ENCODE results near the gene TMEM74B. TPM values are rescaled to one million over a fixed set of nuclear protein-coding genes. Genes with fewer than 3 reads are reported as not detected.

TMEM74B gene
- total and polyA plus RNA-seq, 2 donors: 0.42 to 0.53 TPM

DNA sequence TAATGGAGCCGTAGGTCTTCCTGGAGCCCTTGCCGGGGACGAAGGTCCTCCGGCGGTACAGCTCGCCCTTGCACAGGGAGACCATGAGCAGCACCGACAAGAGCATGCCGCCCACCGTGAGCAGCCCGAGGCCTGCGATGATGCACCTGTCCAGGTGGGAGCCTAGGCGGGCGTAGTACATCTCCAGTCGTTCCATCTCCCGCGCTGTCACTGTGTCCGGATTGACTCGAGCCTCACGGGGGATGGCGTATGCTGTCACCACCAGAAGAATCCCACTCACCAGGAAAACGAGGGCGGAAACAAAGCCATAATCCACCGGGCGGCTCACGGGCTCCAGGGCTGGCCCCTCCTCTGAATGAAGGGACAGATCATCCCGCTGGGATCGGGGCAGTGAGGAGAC is 3.8 kb downstream of the TMEM74B start:
- no peak for DNase-seq (ENCODE audit: extremely low spot score)
- Histone ChIP-seq H3K36me3 (ENCODE audit: insufficient read depth) (no peaks in the 10 kb centered on the region), H3K27ac (ENCODE audit: low read depth) (no peak overlapping the region), H3K4me3 (ENCODE audit: low read depth, low read length) (no peak overlapping the region), H3K4me1 (ENCODE audit: insufficient read depth) (peaks cover 1% of the 10 kb centered on the region)
- WGBS: 93% methylated on average over 27 of the region's 27 CpGs

DNA sequence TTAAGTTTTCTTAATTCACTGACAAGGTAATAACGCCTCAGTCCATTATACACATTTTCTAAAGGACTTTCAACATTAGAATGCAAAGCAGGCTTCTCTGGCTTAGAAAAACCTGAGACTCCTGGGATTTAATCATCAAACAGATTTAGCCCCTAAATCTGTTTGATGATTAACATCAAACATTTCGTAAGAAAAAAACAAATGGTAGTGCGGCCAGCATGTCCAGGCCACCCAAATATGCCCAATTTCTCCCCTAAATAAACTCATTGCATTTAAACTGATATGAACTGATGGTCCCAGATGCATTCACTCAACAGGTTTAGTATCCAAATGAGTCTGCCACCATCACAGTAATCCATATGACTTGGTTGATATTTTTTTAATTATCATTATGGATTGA is 6.2 kb downstream of the TMEM74B start:
- 89% methylated on average over 3 of the region's 3 CpGs for WGBS
- Histone ChIP-seq H3K4me3 (ENCODE audit: low read depth, low read length) (no peak overlapping the region), H3K36me3 (ENCODE audit: insufficient read depth) (no peaks in the 10 kb centered on the region), H3K27ac (ENCODE audit: low read depth) (no peak overlapping the region), H3K4me1 (ENCODE audit: insufficient read depth) (no peaks in the 10 kb centered on the region)
- no peak for DNase-seq (ENCODE audit: extremely low spot score)

DNA sequence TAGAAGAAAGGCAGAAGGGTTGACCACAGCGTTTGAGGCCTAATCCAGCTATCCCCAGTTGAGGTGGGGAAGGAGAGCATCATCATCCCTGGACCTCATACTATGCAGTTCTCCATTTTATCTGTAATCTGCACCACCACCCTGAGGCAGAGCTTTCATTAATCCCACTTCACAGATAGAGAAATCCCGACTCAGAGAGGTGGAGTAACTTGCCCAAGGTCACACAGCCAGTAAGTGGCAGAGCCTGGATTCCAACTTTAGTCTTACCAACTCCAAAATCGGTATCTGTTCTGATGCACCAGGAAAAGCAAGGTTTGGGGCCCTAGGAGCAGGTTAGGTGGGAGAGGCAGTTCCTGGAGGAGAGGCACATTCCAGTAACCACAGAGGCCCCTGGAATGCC is 6.7 kb downstream of the TMEM74B start:
- DNase-seq (ENCODE audit: extremely low spot score): no peak
- Histone ChIP-seq H3K4me1 (ENCODE audit: insufficient read depth) (no peaks in the 10 kb centered on the region), H3K27ac (ENCODE audit: low read depth) (no peak overlapping the region), H3K36me3 (ENCODE audit: insufficient read depth) (no peaks in the 10 kb centered on the region), H3K4me3 (ENCODE audit: low read depth, low read length) (no peak overlapping the region)
- 73% methylated on average over 3 of the region's 3 CpGs for WGBS

DNA sequence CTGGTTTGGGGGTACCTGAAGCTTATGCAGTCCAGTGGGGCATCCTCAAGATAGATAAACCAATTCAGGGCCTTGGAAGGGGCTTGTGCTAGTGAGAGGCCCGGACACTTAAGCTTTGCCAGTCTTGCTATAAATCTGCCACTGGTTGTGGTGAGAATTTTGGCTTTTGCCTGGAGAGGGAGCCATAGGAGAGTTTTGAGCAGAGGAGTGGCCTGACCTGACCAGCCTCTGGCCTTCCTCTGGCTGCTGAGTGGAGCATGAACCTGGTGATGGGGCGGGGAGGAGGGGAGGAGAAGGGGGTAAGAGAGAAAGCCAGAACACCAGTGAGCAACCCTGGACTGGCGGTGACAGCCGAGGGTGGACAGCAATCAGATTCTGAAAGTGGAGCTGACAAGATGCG is 7.1 kb downstream of the TMEM74B start:
- no peak overlapping the region for H3K4me3 ChIP-seq (ENCODE audit: low read depth, low read length)
- 71% methylated on average over 5 of the region's 5 CpGs for WGBS
- no peak overlapping the region for H3K27ac ChIP-seq (ENCODE audit: low read depth)
- DNase-seq (ENCODE audit: extremely low spot score): no peak
- H3K36me3 ChIP-seq (ENCODE audit: insufficient read depth): no peaks in the 10 kb centered on the region
- no peaks in the 10 kb centered on the region for H3K4me1 ChIP-seq (ENCODE audit: insufficient read depth)

DNA sequence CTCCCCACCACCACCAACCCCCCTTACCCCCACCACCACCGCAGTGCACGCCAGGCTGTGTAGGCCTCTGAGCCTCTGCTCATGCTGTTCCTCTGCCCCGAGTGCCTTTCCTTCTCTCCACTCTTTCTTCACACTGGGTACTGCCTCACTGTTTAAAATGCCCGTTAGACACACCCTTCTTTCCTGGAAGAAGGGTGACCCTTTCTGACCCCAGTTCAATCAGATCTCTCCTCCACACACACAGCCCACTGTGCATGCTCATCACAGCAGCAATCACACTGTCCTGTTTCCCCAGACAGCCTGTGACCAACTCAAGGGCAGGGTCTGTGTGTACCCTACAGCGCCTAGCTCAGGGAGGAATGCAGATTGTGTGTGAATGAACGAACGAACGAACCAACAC is 10.0 kb downstream of the TMEM74B start:
- no peak overlapping the region for H3K4me3 ChIP-seq (ENCODE audit: low read depth, low read length)
- no peaks in the 10 kb centered on the region for H3K4me1 ChIP-seq (ENCODE audit: insufficient read depth)
- H3K36me3 ChIP-seq (ENCODE audit: insufficient read depth): peaks cover 2% of the 10 kb centered on the region
- 86% methylated on average over 8 of the region's 8 CpGs for WGBS
- no peak for DNase-seq (ENCODE audit: extremely low spot score)
- H3K27ac ChIP-seq (ENCODE audit: low read depth): no peak overlapping the region

DNA sequence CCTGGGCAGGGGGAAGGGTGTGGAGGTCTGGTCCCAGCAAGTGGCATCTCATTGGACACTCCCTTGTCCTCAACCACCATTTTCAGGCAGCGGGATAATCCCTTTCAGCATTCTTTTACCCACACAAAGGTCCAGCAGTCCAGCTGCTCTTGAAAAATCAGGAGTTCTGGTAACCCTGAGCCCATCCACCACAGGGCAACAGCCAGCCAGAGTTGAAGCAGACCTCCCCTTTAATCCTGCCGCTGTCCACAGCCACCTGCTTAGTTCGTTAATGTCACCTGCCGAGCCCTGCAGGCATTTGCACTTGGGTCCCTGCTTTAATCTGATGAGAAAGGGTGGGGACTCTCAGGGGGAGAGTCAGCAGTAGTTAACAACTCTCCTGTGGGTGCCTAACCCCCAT is 11.1 kb downstream of the TMEM74B start:
- H3K4me3 ChIP-seq (ENCODE audit: low read depth, low read length): no peak overlapping the region
- H3K27ac ChIP-seq (ENCODE audit: low read depth): no peak overlapping the region
- H3K4me1 ChIP-seq (ENCODE audit: insufficient read depth): no peaks in the 10 kb centered on the region
- H3K36me3 ChIP-seq (ENCODE audit: insufficient read depth): peaks cover 2% of the 10 kb centered on the region
- no peak for DNase-seq (ENCODE audit: extremely low spot score)
- WGBS: 75% methylated on average over 4 of the region's 4 CpGs

DNA sequence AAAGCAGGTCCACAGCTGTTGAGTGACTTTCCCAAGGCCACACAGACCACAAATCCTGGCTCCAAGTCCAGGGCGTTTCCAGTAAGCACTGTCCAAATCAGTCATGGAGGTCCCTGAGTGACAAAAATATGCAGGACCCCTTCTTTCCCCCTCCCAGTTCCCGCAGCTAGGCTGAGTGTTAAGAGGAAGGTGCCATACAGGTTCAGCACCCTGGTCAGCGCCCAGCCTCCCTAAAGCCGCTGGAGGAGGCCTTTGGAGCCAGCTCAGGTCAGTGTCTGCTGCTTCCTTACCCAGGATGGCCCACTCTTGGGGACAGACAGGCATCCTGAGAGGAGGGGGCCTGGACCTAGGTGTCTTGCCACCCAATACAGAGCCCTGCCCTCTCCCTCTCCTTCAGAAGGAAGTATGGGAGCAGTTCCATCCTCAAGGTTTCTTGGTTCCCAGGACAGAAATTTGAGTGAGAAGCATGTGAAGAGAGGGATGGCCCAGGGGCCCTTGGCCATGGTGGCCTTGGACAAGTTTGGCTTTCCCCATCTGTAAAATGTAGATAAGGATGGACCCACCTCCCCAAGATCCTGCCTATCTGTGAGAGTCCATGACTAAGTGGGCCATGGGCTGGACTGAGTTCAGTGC is 13.2 kb downstream of the TMEM74B start:
- H3K4me1 ChIP-seq (ENCODE audit: insufficient read depth): no peaks in the 10 kb centered on the region
- H3K36me3 ChIP-seq (ENCODE audit: insufficient read depth): peaks cover 2% of the 10 kb centered on the region
- no peak for DNase-seq (ENCODE audit: extremely low spot score)
- H3K27ac ChIP-seq (ENCODE audit: low read depth): no peak overlapping the region
- H3K4me3 ChIP-seq (ENCODE audit: low read depth, low read length): no peak overlapping the region
- WGBS: 48% methylated on average over 4 of the region's 4 CpGs

DNA sequence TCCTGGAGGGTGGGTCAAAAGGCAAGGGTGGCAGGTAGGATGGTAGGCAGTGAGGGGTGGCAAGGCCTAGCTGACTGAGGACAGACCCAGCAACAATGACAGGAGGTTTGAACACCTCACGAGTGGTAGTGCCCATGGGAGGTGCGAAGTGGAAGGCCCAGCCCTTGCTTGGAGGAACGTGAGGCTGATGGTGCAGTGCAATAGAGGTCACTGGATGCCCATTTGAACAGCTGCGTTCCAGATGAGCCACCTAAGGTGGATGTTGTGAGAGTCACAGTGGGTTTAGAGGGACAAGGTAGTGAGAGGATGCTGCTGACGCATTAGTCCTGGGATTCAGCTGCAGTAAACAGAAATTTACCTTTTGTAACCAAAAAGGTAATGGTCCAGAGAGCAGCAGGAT is 15.6 kb downstream of the TMEM74B start:
- WGBS: 95% methylated on average over 5 of the region's 5 CpGs
- Histone ChIP-seq H3K4me3 (ENCODE audit: low read depth, low read length) (no peak overlapping the region), H3K36me3 (ENCODE audit: insufficient read depth) (peaks cover 9% of the 10 kb centered on the region), H3K4me1 (ENCODE audit: insufficient read depth) (no peaks in the 10 kb centered on the region), H3K27ac (ENCODE audit: low read depth) (no peak overlapping the region)
- DNase-seq (ENCODE audit: extremely low spot score): no peak

DNA sequence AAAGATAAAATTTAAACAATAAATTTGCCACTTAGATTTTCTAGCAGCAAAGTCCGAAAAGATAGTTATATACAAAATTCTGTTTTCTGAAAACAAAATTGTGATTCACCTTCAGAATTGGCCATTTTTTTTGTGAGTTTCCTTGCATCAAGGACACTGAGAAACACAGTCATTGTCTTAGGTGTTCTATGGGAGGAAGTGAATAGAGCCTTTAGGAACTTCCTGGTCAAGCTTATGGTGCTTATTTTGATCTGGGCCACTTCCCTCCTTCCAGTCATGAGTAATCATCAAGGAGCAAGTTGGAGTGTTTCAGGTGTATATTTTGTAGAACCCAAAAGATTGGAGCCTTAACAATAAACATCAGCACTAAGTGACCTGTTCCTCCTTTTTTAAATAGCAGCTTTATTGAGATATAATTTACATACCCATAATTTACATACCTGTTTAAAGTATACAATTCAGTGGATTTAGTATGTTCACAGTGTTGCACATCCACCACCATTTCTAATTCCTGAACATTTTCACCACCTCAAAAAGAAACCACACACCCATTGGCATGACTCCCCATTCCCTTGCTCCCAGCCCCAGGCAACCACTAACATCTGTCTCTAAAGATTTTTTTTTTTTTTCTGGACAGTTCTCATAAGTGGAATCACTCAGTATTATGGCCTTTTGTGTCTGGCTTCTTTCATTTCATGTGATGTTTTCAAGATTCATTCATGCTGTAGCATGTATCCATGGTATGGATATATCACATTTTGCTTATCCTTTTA is 17.6 kb downstream of the TMEM74B start:
- no peak overlapping the region for H3K4me3 ChIP-seq (ENCODE audit: low read depth, low read length)
- no peak overlapping the region for H3K27ac ChIP-seq (ENCODE audit: low read depth)
- H3K36me3 ChIP-seq (ENCODE audit: insufficient read depth): peaks cover 13% of the 10 kb centered on the region
- no peaks in the 10 kb centered on the region for H3K4me1 ChIP-seq (ENCODE audit: insufficient read depth)
- WGBS: 89% methylated on average over 1 of the region's 1 CpG
- no peak for DNase-seq (ENCODE audit: extremely low spot score)

DNA sequence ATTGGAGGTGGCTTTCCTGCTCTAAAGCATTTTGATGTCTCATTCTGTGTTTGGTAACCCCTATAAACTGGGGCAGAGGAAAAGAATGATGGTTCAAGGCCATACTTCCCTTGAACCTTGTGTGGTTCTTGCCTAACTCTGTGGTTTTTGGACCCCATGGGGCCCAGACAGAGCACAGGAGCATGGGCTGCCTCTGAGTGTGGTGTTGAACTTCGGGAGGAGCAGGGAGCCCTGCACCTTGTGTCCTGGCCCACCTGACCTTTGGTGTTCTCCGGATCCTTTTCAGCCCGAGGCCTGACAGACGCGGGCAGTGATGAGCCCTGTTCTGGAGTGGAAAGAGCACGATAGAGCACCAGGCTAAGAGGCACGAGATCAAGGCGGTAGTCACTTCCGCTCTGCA is 18.8 kb downstream of the TMEM74B start:
- Histone ChIP-seq H3K4me3 (ENCODE audit: low read depth, low read length) (no peak overlapping the region), H3K36me3 (ENCODE audit: insufficient read depth) (peaks cover 13% of the 10 kb centered on the region), H3K27ac (ENCODE audit: low read depth) (no peak overlapping the region), H3K4me1 (ENCODE audit: insufficient read depth) (no peaks in the 10 kb centered on the region)
- no peak for DNase-seq (ENCODE audit: extremely low spot score)
- 97% methylated on average over 9 of the region's 9 CpGs for WGBS

DNA sequence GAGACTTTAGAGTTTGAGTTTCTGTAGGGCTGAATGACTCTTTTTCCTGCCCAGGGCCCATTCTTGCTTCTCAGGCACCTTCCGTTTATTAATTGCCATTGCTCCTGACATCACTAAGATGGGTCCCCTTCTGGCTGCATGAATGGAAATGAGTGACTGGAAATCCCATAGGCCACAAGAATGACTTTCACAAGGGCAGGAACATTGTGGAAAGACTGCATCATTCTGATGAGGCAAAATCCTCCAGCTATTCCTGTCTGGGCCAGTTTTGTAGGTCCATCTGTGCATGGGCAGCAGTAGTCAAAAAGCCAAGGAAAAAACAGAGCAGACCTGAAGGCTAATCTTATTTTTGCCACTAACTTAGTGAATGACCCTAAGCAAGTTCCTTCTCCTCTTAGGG is 19.3 kb downstream of the TMEM74B start:
- Histone ChIP-seq H3K27ac (ENCODE audit: low read depth) (no peak overlapping the region), H3K36me3 (ENCODE audit: insufficient read depth) (peaks cover 13% of the 10 kb centered on the region), H3K4me1 (ENCODE audit: insufficient read depth) (no peaks in the 10 kb centered on the region), H3K4me3 (ENCODE audit: low read depth, low read length) (no peak overlapping the region)
- DNase-seq (ENCODE audit: extremely low spot score): no peak
- WGBS: 97% methylated on average over 1 of the region's 1 CpG

DNA sequence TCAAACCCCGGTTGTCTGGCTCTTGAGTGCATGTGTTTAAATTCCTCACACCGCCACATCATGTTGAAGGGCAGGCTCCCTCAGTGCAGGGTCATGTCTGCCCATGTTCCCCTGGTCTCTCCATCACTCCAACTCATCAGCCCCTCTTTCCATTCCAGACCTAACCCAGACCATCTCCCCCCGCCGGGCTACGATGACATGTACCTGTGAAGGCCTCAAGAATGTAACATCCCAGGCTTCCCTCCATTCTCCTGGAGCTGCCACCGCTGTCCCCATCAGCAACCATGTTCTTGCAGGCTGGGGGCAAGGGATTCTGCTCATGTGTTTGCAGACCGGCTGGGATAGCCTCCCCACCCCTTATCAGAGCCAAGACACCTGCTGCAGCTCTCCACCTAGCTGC is 19.9 kb downstream of the TMEM74B start:
- WGBS: 97% methylated on average over 7 of the region's 7 CpGs
- H3K27ac ChIP-seq (ENCODE audit: low read depth): no peak overlapping the region
- peaks cover 11% of the 10 kb centered on the region for H3K36me3 ChIP-seq (ENCODE audit: insufficient read depth)

DNA sequence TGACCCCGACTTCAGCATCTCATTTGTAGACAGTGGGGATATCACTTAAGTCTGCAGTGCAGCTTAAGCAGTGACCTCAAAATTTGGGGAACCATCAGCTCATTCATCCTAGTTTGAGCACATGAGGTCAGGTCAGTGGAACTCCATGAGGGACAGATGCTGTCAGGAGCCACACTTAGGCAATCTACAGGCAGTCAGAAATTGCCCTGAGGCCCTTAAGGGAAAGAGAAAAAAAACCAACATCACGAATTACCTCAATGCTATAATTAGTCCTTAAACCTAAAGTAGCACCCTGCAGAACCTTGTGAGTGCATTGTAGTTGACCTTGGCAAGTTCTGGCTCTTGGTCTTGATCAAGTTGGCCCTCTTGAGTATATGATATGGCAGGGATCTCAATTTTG is 21.1 kb downstream of the TMEM74B start:
- 94% methylated on average over 2 of the region's 2 CpGs for WGBS

More for the DNA sequence above, 19.9 kb downstream of the TMEM74B start:
- Histone ChIP-seq H3K4me1 (ENCODE audit: insufficient read depth) (no peaks in the 10 kb centered on the region), H3K4me3 (ENCODE audit: low read depth, low read length) (no peak overlapping the region)
- no peak for DNase-seq (ENCODE audit: extremely low spot score)

DNA sequence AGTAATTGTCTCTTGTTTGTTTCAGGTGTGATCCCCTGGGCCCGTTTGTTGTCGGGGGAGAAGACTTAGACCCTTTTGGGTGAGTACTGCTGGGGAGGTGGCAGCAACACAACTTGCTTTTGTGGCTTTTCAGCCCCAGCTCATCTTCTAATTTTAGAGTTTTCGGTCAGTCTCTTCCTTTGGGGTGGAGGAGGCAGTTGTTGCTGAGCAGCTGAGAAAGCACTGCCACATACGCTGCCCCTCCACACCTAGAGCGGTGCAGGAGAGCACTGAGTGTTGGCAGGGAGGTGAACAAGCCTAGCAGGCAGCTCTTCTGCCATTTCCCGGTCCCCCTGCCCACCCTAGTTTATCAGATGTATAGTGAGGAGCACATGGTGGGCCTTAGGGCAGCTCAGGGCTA is 21.7 kb downstream of the TMEM74B start:
- H3K36me3 ChIP-seq (ENCODE audit: insufficient read depth): peaks cover 11% of the 10 kb centered on the region
- WGBS: 95% methylated on average over 6 of the region's 6 CpGs
- H3K27ac ChIP-seq (ENCODE audit: low read depth): no peak overlapping the region
- no peak overlapping the region for H3K4me3 ChIP-seq (ENCODE audit: low read depth, low read length)
- no peak for DNase-seq (ENCODE audit: extremely low spot score)
- no peaks in the 10 kb centered on the region for H3K4me1 ChIP-seq (ENCODE audit: insufficient read depth)

More for the DNA sequence above, 21.1 kb downstream of the TMEM74B start:
- Histone ChIP-seq H3K36me3 (ENCODE audit: insufficient read depth) (peaks cover 11% of the 10 kb centered on the region), H3K4me1 (ENCODE audit: insufficient read depth) (no peaks in the 10 kb centered on the region), H3K4me3 (ENCODE audit: low read depth, low read length) (no peak overlapping the region), H3K27ac (ENCODE audit: low read depth) (no peak overlapping the region)
- no peak for DNase-seq (ENCODE audit: extremely low spot score)
